Skeletal muscle tissue (tissue), 4 donors: ENCODE results near the gene CHMP5. TPM values are rescaled to one million over a fixed set of nuclear protein-coding genes. Genes with fewer than 3 reads are reported as not detected.
"Not testable (repeated sequence)": the region's sequence is repeated elsewhere in the genome, so short reads cannot be mapped to it uniquely, and the experiment has no call there.

ENCODE experiments used
- H3K27ac ChIP-seq: one replicate; pipeline ENCODE4 v1.7.0; 2013; ENCODE audit warnings: mild to moderate bottlenecking, low read depth, low read length, inconsistent platforms
- H3K27me3 ChIP-seq, 3 donors: one replicate each; pipeline ENCODE4 v1.7.0; 2013; ENCODE audit warnings: low read length in 3 of 3; ENCODE audit not compliant: control insufficient read depth in 3 of 3, insufficient read depth in 3 of 3
- H3K36me3 ChIP-seq, 3 donors: one replicate each; pipeline ENCODE4 v1.7.0; 2013; ENCODE audit warnings: low read length in 3 of 3; ENCODE audit not compliant: control insufficient read depth in 3 of 3, insufficient read depth in 3 of 3
- H3K4me1 ChIP-seq, 3 donors: one replicate each; pipeline ENCODE4 v1.7.0; 2013; ENCODE audit warnings: low read length in 3 of 3, mild to moderate bottlenecking in 3 of 3; ENCODE audit not compliant: control insufficient read depth in 3 of 3, insufficient read depth in 3 of 3
- H3K4me3 ChIP-seq, 3 donors: one replicate each; pipeline ENCODE4 v1.7.0; 2013; ENCODE audit warnings: low read length in 3 of 3
- H3K9ac ChIP-seq, 3 donors: one replicate each; pipeline ENCODE4 v1.7.0; 2013; ENCODE audit warnings: low read length in 3 of 3, mild to moderate bottlenecking in 3 of 3, moderate library complexity in 2 of 3, low read depth in 1 of 3
- H3K9me3 ChIP-seq, 3 donors: one replicate each; pipeline ENCODE4 v1.7.0; 2013; ENCODE audit warnings: low read length in 3 of 3; ENCODE audit not compliant: control insufficient read depth in 3 of 3
- total RNA-seq: library from RNA; depleted of rRNA; stranded (reverse); fragments of >200 nt; gene quantifications from one replicate; pipeline ENCODE4 v1.2.3, GENCODE V29; 2014
- donor health status: Osteomylitis.

The CHMP5 gene
- total RNA-seq, 1 donor from 2014 or later: 52.7 TPM

- Histone ChIP-seq H3K4me1 (peaks cover 0 to 3% (median 2%) of the 10 kb centered on the region in 3 donors), H3K9ac (no peak overlapping the region), H3K27ac (no peak overlapping the region), H3K4me3 (no peak overlapping the region), H3K36me3 (peaks cover 52 to 82% (median 76%) of the 10 kb centered on the region in 3 donors), H3K27me3 (no peaks in the 10 kb centered on the region), H3K9me3 (no peaks in the 10 kb centered on the region)
Measured at GRCh38 chr9:33306037-33306436, 41.2 kb downstream of the CHMP5 start.

GRCh38 chr9:33307067-33307466 lies 42.2 kb downstream of the CHMP5 start:
- no peak overlapping the region for H3K9ac ChIP-seq
- H3K4me1 ChIP-seq: peaks cover 0 to 3% (median 0%) of the 10 kb centered on the region in 3 donors
- no peaks in the 10 kb centered on the region for H3K9me3 ChIP-seq
- no peak overlapping the region for H3K4me3 ChIP-seq
- H3K27me3 ChIP-seq: no peaks in the 10 kb centered on the region
- H3K27ac ChIP-seq: no peak overlapping the region
- H3K36me3 ChIP-seq: peaks cover 52 to 85% (median 84%) of the 10 kb centered on the region in 3 donors

GRCh38 chr9:33309903-33310302 lies 45.1 kb downstream of the CHMP5 start:
- Histone ChIP-seq H3K27me3 (no peaks in the 10 kb centered on the region), H3K27ac (no peak overlapping the region), H3K9ac (no peak overlapping the region), H3K36me3 (peaks cover 59 to 81% (median 76%) of the 10 kb centered on the region in 3 donors), H3K4me1 (peaks cover 0 to 3% (median 0%) of the 10 kb centered on the region in 3 donors), H3K9me3 (no peaks in the 10 kb centered on the region), H3K4me3 (no peak overlapping the region)

DNA sequence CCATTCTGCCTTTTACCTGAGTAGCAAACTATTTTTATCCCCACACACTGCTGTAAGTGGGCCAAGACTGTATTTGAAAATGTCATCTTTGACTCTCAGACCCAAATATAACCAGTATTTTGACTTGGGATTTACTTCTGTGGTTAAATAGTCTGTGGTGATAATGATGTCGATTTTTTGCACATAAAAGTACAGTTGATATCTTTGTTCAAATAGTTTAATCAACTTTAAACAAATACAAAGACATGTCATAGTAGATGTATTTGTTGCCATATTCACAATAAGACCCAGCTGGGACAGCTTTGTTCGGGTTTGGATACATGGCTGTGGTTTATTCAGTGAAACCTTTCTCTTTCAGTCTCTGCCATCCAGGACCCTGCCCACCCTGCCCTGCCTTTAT lies 45.9 kb downstream of the CHMP5 start:
- no peaks in the 10 kb centered on the region for H3K9me3 ChIP-seq
- no peak overlapping the region for H3K9ac ChIP-seq
- no peak overlapping the region for H3K4me3 ChIP-seq
- H3K36me3 ChIP-seq: peaks cover 53 to 78% (median 70%) of the 10 kb centered on the region in 3 donors
- H3K27ac ChIP-seq: no peak overlapping the region
- H3K4me1 ChIP-seq: peaks cover 0 to 3% (median 0%) of the 10 kb centered on the region in 3 donors
- no peaks in the 10 kb centered on the region for H3K27me3 ChIP-seq

DNA sequence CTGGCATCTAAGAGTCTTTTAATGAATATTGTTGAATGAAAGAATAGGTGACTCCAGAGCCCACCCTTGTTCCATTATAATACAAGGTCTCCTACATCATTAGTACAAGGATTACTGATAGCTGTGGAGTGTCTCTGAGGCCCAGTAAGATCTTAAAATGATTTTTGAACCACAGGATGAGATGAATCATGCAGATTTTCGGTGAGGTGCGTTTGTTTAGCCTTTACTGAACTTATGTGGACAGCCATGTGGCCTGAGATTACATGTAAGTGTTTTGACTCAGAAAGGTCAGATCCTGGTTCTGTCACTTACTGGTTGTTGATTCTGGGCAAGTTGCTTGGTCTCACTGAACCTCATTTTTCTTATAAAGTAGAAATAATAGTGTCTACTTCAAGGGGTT lies 47.1 kb downstream of the CHMP5 start:
- Histone ChIP-seq H3K4me3 (no peak overlapping the region), H3K4me1 (peaks cover 0 to 3% (median 0%) of the 10 kb centered on the region in 3 donors), H3K36me3 (peaks cover 46 to 75% (median 66%) of the 10 kb centered on the region in 3 donors), H3K9me3 (no peaks in the 10 kb centered on the region), H3K27ac (no peak overlapping the region), H3K27me3 (no peaks in the 10 kb centered on the region), H3K9ac (no peak overlapping the region)

DNA sequence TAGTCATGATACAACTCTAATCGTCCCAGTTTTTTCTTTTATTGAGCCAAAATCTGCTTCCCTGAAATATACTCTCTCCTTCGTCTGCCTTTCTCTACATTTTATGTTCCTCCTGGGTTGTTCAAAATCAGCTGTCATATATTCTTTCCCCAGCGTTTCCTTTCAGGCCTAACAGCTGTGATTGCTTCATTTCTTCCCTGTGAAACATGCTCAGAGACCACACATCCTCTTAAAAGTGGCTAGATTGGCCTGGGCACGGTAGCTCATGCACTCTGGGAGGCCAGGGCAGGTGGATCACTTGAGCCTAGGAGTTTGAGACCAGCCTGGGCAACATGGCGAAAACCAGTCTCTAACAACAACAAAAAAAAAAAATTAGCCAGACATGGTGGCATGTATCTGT lies 50.5 kb downstream of the CHMP5 start:
- Histone ChIP-seq H3K27ac (no peak overlapping the region), H3K9me3 (no peaks in the 10 kb centered on the region), H3K36me3 (peaks cover 43 to 65% (median 57%) of the 10 kb centered on the region in 3 donors), H3K4me1 (peaks cover 0 to 17% (median 15%) of the 10 kb centered on the region in 3 donors), H3K4me3 (no peak overlapping the region), H3K27me3 (no peaks in the 10 kb centered on the region), H3K9ac (no peak overlapping the region)

- not testable (repeated sequence) for H3K4me3 ChIP-seq, H3K9me3 ChIP-seq, H3K27me3 ChIP-seq, H3K9ac ChIP-seq, H3K27ac ChIP-seq
- peaks cover 40 to 70% (median 56%) of the 10 kb centered on the region in 3 donors for H3K36me3 ChIP-seq
- peaks cover 0 to 23% (median 19%) of the 10 kb centered on the region in 3 donors for H3K4me1 ChIP-seq
Measured at GRCh38 chr9:33317136-33317535, 52.3 kb downstream of the CHMP5 start.

DNA sequence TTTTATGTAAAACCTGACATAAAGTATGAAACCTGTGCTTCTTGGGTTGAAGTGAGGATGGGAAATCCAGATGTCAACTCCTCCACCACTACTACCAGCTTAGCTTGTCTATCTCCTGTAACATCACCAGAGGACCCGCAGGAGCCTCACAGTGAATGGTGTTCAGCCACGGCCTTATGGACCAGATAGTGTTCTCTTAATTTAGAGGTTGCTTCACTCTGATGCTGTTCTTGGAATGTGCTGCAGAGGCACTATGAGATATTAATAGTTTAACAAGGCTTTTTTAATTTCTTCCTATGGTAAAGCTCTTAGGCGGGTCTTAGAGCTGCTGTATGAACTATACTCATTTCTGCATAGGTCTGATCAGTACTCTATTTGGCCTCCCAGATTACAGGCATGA lies 53.4 kb downstream of the CHMP5 start:
- Histone ChIP-seq H3K36me3 (peaks cover 39 to 70% (median 56%) of the 10 kb centered on the region in 3 donors), H3K9me3 (no peaks in the 10 kb centered on the region), H3K27ac (peak overlapping the region; percentile 39)

DNA sequence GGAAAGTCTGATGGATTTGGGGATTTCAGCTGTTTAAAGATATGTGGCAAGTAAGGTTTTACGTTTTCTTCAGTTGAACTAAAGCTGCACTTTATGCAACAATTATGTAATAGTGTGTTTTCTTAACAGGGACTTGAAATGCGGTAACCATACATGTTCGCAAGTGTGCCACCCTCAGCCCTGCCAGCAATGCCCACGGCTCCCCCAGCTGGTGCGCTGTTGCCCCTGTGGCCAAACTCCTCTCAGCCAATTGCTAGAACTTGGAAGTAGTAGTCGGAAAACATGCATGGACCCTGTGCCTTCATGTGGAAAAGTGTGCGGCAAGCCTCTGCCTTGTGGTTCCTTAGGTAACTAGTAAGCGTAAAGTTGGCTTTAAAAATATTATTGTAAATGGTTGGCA lies 53.9 kb downstream of the CHMP5 start:
- Histone ChIP-seq H3K9ac (no peak overlapping the region), H3K27ac (peak overlapping the region; percentile 39), H3K27me3 (no peaks in the 10 kb centered on the region), H3K36me3 (peaks cover 34 to 67% (median 51%) of the 10 kb centered on the region in 3 donors), H3K9me3 (no peaks in the 10 kb centered on the region), H3K4me3 (no peak overlapping the region), H3K4me1 (peaks cover 0 to 23% (median 19%) of the 10 kb centered on the region in 3 donors)

More for the DNA sequence above, 53.4 kb downstream of the CHMP5 start:
- Histone ChIP-seq H3K27me3 (no peaks in the 10 kb centered on the region), H3K4me1 (peaks cover 0 to 23% (median 19%) of the 10 kb centered on the region in 3 donors), H3K9ac (no peak overlapping the region), H3K4me3 (no peak overlapping the region)

DNA sequence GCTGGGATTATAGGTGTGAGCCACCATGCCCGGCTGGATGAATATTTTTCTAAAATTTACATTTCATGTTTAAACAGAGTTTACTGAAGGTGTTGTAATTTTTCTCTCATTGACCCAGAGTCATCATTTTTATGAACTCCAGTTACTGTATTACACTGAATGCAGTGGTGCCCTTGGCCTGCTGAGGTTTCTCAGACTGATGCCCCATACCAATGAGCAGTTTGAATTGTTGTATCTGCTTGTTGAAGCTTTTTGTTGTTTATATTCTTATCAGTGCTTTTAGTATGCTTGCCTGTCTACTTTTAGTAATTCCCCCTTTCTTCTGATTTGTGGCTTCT lies 55.4 kb downstream of the CHMP5 start:
- Histone ChIP-seq H3K27ac (peak overlapping the region; percentile 77), H3K4me1 (peaks cover 0 to 23% (median 19%) of the 10 kb centered on the region in 3 donors), H3K4me3 (no peak overlapping the region), H3K36me3 (peaks cover 28 to 65% (median 50%) of the 10 kb centered on the region in 3 donors), H3K27me3 (no peaks in the 10 kb centered on the region), H3K9ac (no peak overlapping the region), H3K9me3 (no peaks in the 10 kb centered on the region)
